Activated CD4-positive, alpha-beta T cell treated with anti-CD3 and anti-CD28 coated beads for 1 hour (primary cell): Measurements from ENCODE around the gene UBE2L5.

Experiments used
- DNase-seq: peaks from one replicate; pipeline ENCODE4 v3.0.0-alpha.2; 2020

UBE2L5 gene

DNA sequence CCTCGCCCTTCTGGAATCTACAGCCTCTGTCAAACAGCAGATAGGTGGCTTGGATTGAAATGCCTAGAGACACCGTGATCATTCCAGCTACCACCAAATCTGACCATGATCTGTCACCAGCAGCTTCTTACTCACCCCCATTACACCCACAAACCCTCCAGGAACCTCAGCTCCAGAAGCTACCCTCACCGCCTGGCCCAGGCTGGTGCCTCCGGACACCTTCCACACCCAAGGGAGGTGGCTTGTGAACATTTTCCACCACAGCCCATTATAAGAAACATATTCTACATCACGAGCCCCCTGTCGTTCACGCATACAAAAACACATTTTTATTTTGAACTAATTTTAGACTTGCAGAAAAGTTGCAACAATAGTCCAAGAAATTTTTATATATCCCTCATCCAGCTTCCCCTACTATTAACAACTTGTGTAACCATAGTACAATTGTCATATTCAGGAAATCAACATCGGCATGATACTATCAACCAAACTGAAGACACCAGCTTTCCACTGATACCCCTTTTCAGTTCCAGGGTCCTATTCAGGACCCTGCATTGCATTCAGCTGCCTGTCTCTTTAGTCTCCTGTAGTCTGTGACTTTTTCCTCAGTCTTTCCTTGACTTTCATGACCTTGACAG, 15.4 kb upstream of the UBE2L5 start:
- no peak for DNase-seq

DNA sequence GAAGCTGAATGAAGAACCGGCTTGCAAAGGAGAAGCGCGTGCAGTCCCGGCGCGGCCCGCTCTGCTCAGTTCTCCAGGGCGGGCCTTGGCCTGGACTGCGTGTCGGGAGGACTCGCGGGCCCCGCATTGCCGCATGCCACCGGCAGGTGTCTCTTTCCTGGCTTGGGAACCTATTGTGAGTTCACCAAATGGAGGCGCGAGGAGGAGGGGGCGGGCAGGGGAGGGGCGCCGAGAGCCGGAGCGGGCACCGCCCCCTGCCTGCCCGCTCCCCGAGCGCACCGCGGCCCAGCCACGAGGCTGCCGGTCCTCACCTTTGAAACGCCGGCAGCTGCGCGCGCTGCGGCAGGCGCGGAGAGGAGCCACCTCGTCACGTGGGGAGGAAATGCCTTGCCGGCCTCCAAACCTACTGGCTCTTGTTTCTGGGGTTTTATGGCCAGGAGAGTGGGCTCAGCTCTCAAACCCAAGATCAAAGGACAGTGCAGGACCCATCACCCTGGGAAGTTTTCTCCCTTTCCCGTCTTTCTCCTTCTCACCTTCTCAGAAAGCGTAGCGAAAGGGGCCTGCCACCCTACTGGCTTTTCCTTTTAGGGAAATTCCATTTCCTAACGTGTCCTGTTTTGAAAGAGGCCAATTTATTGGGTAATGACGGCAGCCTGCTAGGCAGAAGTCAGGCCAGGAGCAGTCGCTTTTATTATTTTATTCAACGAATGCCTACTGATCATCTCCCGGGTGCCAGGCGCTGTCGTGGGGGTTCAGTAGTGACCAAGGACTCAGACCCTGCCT, 13.8 kb upstream of the UBE2L5 start:
- DNase-seq = peak; percentile 84

DNA sequence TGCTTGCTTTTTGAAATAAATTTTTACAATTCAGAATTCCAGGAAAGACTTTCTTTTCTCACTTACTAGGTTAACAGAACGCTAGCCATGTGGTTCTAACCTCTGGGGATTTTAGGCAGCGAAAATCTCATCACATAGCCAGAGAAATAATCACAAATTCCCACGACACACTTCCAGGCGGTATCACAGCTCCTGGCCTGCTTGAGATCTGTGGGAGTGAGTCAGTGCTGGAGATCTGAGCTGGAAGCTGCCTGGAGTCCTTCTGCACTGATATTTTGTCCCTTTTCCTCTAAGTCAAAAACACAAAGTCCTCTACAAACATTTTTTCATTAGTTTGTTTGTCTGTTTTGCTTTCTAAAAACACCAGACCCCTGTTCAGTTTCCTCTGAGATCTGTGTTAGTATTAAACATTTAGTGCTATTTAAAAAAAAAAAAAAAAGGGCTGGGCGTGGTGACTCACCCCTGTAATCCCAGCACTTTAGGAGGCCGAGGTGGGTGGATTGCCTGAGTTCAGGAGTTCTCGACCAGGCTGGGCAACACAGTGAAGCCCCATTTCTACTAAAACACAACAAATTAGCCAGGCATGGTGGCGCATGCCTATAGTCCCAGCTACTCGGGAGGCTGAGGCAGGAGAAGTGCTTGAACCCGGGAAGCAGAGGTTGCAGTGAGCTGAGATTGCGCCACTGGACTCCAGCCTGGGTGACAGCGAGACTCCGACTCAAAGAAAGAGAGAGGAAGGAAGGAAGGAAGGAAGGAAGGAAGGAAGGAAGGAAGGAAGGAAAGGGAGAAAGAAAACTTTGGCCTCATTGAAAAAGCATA, 12.2 kb upstream of the UBE2L5 start:
- DNase-seq = no peak

DNA sequence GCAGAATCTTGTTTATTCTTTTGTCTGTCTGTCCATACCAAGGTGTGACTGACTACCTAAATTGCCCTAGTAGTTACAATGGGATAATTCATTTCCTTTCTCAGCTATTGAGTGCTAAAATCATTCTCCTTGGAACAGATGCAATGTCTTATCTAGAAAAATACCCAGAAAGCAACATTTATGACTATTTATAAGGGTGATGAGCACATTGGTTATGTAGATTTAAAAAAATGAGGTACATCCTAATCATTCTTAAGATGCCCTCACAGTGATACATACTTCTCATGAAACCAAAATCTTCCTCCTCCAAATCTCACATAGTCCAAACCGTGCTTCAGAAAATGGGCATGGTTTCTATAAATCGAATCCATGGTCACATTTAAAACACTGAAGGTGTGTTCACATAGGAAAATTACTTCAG, 11.6 kb upstream of the UBE2L5 start:
- no peak for DNase-seq

DNA sequence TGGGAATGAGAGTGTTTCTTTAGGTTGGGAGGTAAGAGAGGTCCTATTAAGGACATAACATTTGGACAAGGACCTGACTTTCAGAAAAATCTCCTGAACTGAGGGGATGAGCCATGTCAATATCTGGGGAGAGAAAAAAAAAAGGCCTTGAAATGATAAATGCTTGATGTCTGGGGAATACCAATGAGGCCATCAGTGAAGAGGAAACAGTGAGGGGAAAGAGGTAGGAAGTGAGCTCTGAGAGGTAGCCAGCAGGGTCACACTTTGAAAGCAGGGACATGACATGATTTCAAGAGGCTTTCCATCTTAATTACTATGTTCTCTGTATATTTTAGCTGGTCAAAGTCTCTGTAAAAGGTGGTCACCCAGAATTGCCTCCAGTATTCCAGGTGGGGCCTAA, 9.9 kb upstream of the UBE2L5 start:
- DNase-seq = no peak

DNA sequence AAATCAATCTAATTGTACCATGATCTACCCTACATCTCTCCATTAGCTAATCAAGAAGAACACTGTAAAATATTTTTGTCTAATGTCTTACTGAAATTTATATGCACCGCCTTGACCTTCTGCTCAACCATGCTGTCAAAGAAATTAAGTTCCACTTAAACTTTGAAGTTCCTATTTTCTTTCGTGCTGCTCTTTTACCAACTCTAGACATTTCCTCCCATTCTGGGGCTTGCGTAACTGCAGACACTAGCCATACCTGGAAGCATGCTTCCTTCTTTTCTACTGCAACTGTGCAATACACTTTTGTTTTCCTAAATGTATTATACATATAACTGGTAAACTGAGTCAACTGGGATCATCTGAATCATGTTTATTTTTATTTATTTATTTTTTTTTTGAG, 8.5 kb upstream of the UBE2L5 start:
- no peak for DNase-seq

DNA sequence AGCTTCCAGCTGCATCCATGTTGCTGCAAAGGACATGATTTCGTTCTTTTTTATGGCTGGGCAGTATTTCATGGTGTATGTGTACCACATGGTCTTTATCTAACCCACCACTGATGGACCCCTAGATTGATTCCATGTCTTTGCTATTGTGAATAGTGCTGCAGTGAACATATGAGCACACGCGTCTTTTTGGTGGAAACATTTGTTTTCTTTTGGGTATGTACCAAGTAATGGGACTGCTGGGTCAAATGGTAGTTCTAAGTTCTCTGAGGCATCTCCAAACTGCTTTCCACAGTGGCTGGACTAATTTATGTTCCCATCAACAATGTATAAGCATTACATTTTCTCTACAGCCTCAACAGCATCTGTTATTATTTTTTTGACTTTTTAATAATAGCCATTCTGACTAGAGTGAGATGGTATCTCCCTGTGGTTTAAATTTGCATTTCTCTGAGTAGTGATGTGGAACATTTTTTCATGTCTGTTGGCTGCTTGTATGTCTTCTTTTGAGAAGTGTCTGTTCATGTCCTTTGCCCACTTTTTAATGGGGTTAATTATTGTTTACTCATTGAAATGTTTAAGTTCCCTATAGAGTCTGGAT, 6.8 kb upstream of the UBE2L5 start:
- DNase-seq = no peak

DNA sequence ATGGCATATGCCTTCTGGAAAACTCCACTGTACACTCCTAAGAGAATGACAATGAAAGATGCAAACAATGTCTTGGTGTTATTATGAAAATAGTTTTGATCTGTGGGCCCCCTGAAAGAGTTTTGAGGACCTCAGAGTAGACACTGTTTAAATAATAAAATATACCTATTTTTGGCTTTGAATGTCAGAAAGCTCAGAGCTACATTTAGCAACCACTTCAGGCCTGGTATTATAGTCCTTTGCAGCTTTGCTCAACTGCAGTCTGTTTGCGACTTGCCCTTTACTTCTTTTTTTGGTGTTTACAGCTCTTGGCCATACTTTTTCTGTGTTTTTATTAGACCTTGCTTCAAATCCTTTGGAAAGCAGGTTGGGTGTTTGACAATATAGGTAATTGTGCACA, 5.8 kb upstream of the UBE2L5 start:
- no peak for DNase-seq

DNA sequence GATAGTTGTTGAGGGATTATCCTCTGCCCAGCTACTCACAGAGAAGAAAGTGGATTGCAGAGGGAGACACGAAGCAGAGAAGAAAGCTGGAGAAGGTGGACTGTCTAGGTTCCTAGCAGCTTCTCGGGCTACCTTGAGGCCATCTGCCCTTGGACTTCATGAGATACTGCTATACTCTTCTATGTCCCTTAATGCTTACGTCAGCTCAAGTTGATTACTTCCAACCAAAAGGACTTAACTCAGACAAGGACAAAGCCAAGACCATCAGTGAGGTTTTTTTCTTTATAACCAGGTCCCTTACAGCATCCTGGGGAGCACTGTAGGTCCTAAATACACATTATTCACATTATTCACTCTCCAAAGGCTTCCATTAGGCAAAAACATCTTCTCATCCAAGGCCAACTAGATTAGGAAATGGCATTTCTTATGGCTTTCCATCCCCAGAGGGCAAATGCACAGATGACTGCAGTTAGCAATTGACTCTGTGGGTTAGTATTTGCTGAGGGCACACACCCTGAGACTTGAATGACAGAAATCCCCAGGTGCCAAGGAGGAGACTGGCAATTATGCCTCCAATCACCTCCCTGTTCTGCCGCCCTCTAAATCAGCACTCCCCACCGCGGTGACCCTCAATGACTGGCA, 4.1 kb upstream of the UBE2L5 start:
- no peak for DNase-seq

DNA sequence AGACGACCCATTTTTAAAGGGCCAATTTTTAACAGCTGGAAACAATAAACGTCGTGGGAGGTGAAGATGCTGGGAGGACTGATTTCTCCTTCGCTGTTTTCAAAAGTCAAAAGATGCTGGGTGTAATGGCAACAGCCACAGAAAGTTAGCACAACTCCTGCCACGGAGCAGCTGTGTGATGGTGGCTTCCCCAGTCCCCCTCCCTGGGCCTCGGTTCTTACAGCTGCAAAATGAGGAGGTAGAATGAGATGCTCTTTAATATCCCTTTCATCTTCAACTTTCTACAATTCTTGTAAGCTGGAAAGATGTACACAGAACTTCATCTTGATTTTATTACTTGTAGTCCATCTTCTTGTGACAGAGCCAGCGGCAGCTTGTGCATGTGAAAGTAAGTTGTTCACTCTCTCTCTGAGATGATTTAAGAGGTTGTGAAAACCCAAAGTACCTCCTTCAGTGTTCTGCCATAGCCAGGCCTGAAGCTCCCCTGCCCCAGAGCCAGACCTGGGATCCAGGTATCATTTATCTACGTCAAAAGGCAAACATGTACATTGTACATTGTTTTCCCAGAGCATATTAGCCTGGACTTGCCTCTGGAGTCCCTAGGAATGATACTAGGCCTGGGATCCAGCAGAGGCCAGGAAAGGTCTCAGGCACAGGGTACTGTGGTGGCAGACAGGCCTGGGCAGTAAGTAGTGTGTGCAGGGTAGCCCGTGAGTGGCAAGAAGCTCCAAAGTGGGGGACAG, 3.4 kb upstream of the UBE2L5 start:
- no peak for DNase-seq

DNA sequence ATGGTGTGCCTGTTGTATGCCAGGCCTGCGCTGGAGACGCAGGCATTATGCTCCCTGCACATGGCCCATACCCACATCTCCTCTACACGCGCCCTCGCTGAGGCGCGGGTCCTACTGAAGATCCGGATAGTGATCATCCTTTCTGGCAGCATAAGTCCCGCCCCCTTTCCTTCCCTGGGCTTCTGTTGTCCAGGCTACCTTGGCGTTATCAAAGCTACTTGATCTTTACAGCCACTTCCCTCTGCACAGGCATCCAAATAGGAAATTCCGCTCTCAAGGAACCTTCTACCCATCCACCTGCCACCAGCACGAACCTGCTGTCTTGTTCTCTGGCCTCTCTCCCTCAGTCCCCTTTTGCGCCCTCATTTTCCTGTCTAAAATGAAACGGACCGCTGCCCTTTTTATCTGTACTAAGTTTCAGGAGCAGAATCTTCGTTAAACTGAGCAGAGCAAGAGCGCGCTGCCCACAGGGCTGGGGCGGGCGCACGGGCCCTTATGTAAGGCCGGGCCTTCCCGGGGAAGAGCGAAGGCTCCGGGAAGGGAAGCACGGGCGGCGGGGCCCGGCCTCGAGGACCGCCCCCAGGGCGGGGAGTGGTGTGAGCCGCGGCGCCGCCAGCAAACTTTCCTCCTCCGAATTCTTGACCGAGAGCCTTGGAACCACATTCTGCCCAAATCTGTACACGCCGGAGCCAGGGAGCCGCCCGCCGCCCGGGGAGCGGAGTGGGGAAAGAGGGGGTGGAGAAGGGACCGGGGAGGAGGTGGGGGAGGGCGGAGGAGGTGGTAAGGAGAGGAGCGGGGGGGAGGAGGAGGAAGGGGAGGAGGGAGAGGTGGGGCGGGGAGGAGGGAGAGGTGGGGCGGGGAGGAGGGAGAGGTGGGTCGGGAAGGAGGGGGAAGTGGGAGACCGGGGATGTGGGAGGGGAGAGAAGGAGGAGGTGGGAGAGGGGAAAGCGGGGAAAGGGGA, 920 bp upstream of the UBE2L5 start:
- no peak for DNase-seq

DNA sequence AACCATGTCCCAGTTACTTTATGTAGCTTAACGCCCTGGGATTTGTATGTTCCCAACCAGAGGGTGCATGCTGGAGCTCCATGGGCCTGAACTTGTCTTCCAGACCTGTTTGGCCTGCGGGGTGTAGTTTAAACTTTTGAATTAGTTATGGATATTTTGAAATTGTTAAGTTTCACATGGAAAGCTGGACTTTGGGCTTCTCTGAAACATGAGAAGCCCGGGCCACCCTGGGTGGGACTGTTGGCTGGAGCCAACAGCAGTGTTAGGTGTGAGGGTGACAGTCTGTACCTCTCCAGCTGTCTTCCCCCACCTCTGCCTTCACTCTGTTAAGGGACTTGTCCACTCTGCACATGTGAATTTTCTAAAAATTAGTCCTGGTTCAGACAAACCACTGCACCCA, 1.6 kb downstream of the UBE2L5 start:
- no peak for DNase-seq

DNA sequence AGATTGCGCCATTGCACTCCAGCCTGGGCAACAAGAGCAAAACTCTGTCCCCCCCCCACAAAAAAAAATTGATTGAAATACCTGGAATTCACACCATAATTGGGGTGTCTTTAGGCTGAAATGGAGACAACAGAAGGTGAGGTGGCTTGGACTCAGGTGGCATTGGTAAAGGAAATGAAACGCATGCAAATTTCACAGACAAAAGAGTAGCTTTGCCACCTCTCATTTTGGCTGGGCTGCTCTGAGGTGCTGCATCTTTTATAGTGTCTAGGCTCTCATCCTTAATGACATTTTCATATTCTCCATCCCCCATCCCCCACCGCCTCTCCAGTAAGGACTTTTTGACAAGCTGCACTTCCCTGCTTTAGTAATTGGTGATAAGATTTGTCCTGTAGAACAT, 6.9 kb downstream of the UBE2L5 start:
- no peak for DNase-seq

DNA sequence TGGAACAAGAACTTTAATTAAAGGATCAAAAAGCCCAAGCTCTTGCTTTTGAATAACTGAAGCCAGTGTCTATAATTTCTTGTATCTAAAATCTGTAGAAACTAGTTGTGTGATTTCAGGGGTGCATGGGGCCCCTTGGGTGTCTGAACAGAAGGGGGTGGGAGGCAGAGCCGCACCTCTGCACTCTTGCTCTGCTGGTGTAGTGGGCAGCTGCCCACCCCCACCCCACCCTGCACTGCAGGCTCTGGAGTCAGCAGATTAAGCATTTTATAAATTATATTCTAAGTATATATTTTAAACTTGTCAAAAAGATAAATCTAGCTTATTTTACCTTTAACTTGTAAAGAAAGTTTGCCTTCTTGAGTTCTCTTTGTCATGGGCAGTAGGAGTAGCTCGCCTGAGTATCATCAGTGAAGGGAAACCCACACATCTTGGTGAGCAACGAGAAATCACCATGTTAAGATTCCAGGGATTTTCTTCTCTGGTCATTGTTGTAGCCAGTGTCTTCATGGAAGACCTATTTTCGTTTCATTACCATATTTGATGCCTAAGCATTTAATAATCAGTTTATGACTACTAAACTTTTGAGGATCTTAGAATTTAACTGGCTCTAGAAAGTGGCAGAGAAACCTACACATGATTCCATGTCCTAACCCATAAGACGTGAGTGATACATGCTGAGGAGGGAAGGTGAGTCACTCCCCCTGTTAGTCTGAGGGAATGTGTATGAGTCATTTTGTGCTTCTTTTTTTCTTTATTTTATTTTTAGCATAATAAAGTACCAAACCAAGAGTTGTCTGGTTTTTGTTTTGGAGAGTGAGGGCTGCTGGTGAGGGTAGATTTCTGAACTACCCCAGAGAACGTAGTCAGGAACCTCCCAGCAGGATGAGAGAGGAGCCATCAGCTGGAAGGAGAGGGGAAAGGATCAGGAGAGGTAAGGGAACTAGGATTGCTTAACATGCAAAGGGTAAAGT, 7.7 kb downstream of the UBE2L5 start:
- DNase-seq = no peak

DNA sequence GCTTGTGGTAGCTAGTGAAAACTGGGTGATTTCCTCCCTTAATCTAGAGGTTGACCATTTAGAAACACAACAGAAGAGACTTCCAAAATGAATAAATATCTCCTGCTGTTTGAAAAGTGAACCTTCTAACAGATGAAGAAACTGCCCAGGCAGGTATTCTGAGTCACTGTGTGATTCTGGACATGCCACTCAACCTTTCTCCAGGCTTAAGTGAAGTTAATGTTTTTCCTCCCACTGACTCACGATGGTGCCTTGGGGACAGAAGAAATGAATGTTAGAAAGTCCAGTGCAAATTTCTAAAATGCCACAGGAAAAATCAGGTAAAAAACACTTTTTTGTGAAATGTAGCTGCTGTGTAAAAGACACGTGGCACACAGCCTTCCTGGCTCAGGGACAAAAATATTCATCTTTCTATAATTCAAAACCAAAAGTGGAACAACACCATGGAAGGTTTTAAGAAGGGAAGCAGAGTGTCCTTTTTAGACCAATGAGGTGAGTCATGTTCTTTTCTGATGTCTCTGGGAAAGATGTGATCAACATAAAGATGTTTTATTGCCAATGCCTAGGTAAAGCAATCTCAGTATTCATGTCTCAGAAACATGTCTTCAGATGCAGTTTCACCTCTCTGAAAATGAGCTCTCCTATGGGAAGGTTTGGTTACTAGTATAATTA, 9.1 kb downstream of the UBE2L5 start:
- no peak for DNase-seq

DNA sequence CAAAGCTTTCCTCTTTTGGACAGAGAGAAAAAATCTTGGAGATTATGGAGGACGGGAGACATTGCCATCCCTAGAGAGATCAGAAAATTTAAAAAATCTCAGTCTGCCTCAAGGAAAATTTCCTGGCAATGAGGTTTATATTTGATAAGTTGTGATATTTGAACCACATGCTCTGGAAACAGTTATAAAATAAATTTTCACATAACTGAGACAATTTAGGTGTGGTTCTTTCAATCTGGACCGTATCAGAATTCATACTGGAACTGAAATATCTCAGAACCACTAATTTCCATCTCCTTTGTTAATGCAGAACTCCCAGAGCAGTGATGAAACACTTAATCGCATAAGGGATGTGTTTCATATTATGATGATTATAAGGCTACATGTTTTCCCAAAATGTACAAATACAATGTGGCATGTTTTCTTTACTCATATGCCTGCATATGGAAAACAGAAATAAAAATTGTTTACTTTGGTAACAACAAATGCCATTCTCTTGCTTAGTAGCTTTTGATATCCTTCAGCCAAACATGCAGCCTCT, 13.7 kb downstream of the UBE2L5 start:
- no peak for DNase-seq

DNA sequence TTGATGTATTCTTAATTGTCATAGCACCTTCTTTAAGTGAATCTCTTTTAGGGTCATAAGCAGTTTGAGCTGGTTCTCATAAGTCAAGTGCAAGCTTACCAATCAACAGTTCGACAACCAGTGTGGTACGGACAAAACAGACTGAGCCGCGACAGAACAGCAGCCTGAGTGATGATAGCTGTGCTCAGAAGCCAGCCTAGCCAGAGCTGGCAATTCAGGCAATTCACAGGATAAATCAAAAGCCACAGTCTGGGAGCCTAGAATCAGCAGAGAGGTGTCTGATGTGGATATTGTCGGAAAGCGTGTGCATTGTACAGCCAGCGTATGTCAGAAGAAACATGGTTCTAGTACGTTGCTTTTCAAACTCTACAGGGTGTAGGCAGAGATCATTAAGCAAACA, 14.9 kb downstream of the UBE2L5 start:
- DNase-seq = no peak

DNA sequence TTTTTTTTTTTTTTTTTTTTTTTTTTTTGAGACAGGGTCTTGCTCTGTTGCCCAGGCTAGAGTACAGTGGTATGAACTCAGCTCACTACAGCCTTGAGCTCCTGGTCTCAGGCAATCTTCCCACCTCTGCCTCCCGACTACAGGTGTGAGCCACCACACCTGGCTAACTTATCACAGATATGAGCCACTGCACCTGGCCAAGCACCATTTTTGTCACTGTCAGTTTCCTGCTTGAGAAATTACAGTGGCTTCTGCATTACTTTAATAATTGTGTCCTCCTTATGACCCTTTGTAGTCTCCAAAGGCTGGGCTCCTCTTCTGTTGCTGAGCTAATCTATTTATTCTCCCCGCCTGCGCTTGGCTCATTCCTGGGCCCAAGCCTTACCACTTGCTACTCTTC, 16.0 kb downstream of the UBE2L5 start:
- no peak for DNase-seq
